MV-4-11 (cell line): ENCODE measurements around the gene RYR2.
A peak's percentile ranks its signal among the peaks of the same experiment; 100 is the strongest.
"Not testable (repeated sequence)": the region's sequence is repeated elsewhere in the genome, so short reads cannot be mapped to it uniquely, and the experiment has no call there.

Experiments
- DNase-seq: peaks from one replicate; lab custom pipeline; 2025; lab: John Stamatoyannopoulos, UW

Gene RYR2

GRCh38 chr1:237794071-237794470 lies 752.1 kb downstream of the RYR2 start:
- DNase-seq = no peak

- DNase-seq = no peak
Measured at GRCh38 chr1:237795558-237795957, 753.6 kb downstream of the RYR2 start.

- DNase-seq = peak; percentile 58
Measured at GRCh38 chr1:237799762-237800474, 757.9 kb downstream of the RYR2 start.

- no peak for DNase-seq
Measured at GRCh38 chr1:237804516-237804915, 762.5 kb downstream of the RYR2 start.

GRCh38 chr1:237809099-237809498 lies 767.1 kb downstream of the RYR2 start:
- no peak for DNase-seq

- DNase-seq = no peak
Measured at GRCh38 chr1:237811633-237812032, 769.6 kb downstream of the RYR2 start.

GRCh38 chr1:237812061-237812460 lies 770.1 kb downstream of the RYR2 start:
- DNase-seq = no peak

- DNase-seq = peak; percentile 13
Measured at GRCh38 chr1:237814319-237814924, 772.4 kb downstream of the RYR2 start.

- DNase-seq = no peak
Measured at GRCh38 chr1:237817277-237817676, 775.3 kb downstream of the RYR2 start.

GRCh38 chr1:237820634-237821033 lies 778.6 kb downstream of the RYR2 start:
- not testable (repeated sequence) for DNase-seq

- no peak for DNase-seq
Measured at GRCh38 chr1:237832858-237833257, 790.9 kb downstream of the RYR2 start.

- DNase-seq = no peak
Measured at GRCh38 chr1:237834048-237834447, 792.1 kb downstream of the RYR2 start.

GRCh38 chr1:237834461-237834860 lies 792.5 kb downstream of the RYR2 start:
- DNase-seq = no peak

GRCh38 chr1:237838320-237838719 lies 796.3 kb downstream of the RYR2 start:
- no peak for DNase-seq

GRCh38 chr1:237838904-237839534 lies 797.0 kb downstream of the RYR2 start:
- no peak for DNase-seq

GRCh38 chr1:237841485-237841884 lies 799.5 kb downstream of the RYR2 start:
- no peak for DNase-seq

GRCh38 chr1:237843516-237843915 lies 801.5 kb downstream of the RYR2 start:
- not testable (repeated sequence) for DNase-seq

GRCh38 chr1:237851210-237851845 lies 809.3 kb downstream of the RYR2 start:
- DNase-seq = peak; percentile 44

- no peak for DNase-seq
Measured at GRCh38 chr1:237852342-237852741, 810.4 kb downstream of the RYR2 start.

- DNase-seq = no peak
Measured at GRCh38 chr1:237857455-237857854, 815.5 kb downstream of the RYR2 start.

- no peak for DNase-seq
Measured at GRCh38 chr1:237858992-237859391, 817.0 kb downstream of the RYR2 start.

GRCh38 chr1:237861944-237862343 lies 820.0 kb downstream of the RYR2 start:
- DNase-seq = peak; percentile 83

GRCh38 chr1:237863234-237863633 lies 821.2 kb downstream of the RYR2 start:
- no peak for DNase-seq
